A549 (cell line): ENCODE results near the gene OR5L2.

ENCODE experiments used
- CTCF ChIP-seq: fragments of >200 bp; sonication (Bioruptor Twin); formaldehyde crosslinking; IDR thresholded peaks from 3 replicates; pipeline ENCODE4 v1.5.1; 2016
- ESRRA ChIP-seq: fragments of 150-350 bp; IDR thresholded peaks from 2 replicates; pipeline ENCODE4 v1.6.1; 2014; ENCODE audit warnings: mild to moderate bottlenecking, low read length, borderline replicate concordance
- KDM1A ChIP-seq: fragments of 200-600 bp; sonication (generic); IDR thresholded peaks from 2 replicates; pipeline ENCODE4 v1.6.1; 2016; ENCODE audit warnings: low read depth, mild to moderate bottlenecking
- MAX ChIP-seq: IDR thresholded peaks from 2 replicates; pipeline ENCODE4 v1.6.1; 2012
- POLR2A ChIP-seq: IDR thresholded peaks from 2 replicates; pipeline ENCODE4 v1.6.1; 2012; ENCODE audit warnings: mild to moderate bottlenecking, low read length
- USF2 ChIP-seq: fragments of 450-650 bp; IDR thresholded peaks from 2 replicates; pipeline ENCODE4 v1.6.1; 2014; ENCODE audit warnings: antibody characterized with exemption

GRCh38 chr11:55854704-55855103 is 27.7 kb downstream of the OR5L2 start:
- TF ChIP-seq CTCF = no peak
- no peak for TF ChIP-seq MAX
- TF ChIP-seq POLR2A = no peak
- TF ChIP-seq USF2 = no peak
- TF ChIP-seq ESRRA = no peak
- TF ChIP-seq KDM1A = no peak
